Left renal pelvis (tissue), 4 donors: ENCODE results near the gene PDPN. TPM values are rescaled to one million over a fixed set of nuclear protein-coding genes. Genes with fewer than 3 reads are reported as not detected.

Experiments
- polyA plus RNA-seq, 4 donors: library from polyadenylated mRNA; unstranded; fragments of 120-200 nt; gene quantifications; one replicate each; pipeline ENCODE4 v1.2.1, GENCODE V29; 2013; ENCODE audit not compliant: insufficient read length in 4 of 4

PDPN gene
- polyA plus RNA-seq, 4 donors, result 15.1 to 99.8 (median 20.9) TPM

Other genes starting within 250 kb of the PDPN start
- not detected for gene PRAMEF14, start 236.7 kb upstream of the PDPN start, polyA plus RNA-seq
- not detected for gene PRAMEF19, start 211.9 kb upstream of the PDPN start, polyA plus RNA-seq
- not detected for gene PRAMEF17, start 194.2 kb upstream of the PDPN start, polyA plus RNA-seq
- gene PRAMEF20, start 173.4 kb upstream of the PDPN start, polyA plus RNA-seq, result not detected
- 1 to 10 TPM in 1 of 4 donors, under 1 TPM in 1, not detected in 2; 0.45 to 7.7 TPM for gene LRRC38, start 69.8 kb upstream of the PDPN start, polyA plus RNA-seq
- 10 to 100 TPM; 35.7 to 41.4 (median 40.1) TPM for gene PRDM2, start 116.4 kb downstream of the PDPN start, polyA plus RNA-seq